ENCODE data around the gene GALNT10. TPM values are rescaled to one million over a fixed set of nuclear protein-coding genes. Genes with fewer than 3 reads are reported as not detected.

The GALNT10 gene
- total RNA-seq, 1 donor from 2014 or later, result 39.8 TPM

GRCh38 chr5:154380263-154380662 is 189.7 kb downstream of the GALNT10 start:
- TF ChIP-seq CTCF (conservative IDR thresholded peaks at IDR 0.05), result no peak
- no peak overlapping the region for H3K4me3 Mint-ChIP-seq
- H3K9me3 Mint-ChIP-seq, result no peaks in the 10 kb centered on the region
- H3K4me1 Mint-ChIP-seq, result no peaks in the 10 kb centered on the region
- DNase-seq (ENCODE audit: low read depth, low spot score), result no peak
- H3K27me3 Mint-ChIP-seq (ENCODE audit: low read depth), result no peaks in the 10 kb centered on the region
- H3K36me3 Mint-ChIP-seq (ENCODE audit: low read depth), result peaks cover 17% of the 10 kb centered on the region
- no peak overlapping the region for H3K27ac Mint-ChIP-seq (ENCODE audit: unreplicated experiment)

GRCh38 chr5:154384480-154385235 is 194.1 kb downstream of the GALNT10 start:
- H3K4me1 Mint-ChIP-seq, result no peaks in the 10 kb centered on the region
- no peaks in the 10 kb centered on the region for H3K27me3 Mint-ChIP-seq (ENCODE audit: low read depth)
- no peak for TF ChIP-seq CTCF (conservative IDR thresholded peaks at IDR 0.05)
- H3K27ac Mint-ChIP-seq (ENCODE audit: unreplicated experiment), result no peak overlapping the region
- H3K4me3 Mint-ChIP-seq, result no peak overlapping the region
- no peaks in the 10 kb centered on the region for H3K9me3 Mint-ChIP-seq
- peaks cover 19% of the 10 kb centered on the region for H3K36me3 Mint-ChIP-seq (ENCODE audit: low read depth)
- no peak for DNase-seq (ENCODE audit: low read depth, low spot score)

- H3K36me3 Mint-ChIP-seq (ENCODE audit: low read depth), result peaks cover 22% of the 10 kb centered on the region
- no peaks in the 10 kb centered on the region for H3K9me3 Mint-ChIP-seq
- no peak overlapping the region for H3K4me3 Mint-ChIP-seq
- no peaks in the 10 kb centered on the region for H3K27me3 Mint-ChIP-seq (ENCODE audit: low read depth)
- TF ChIP-seq CTCF (conservative IDR thresholded peaks at IDR 0.05), result no peak
- no peak overlapping the region for H3K27ac Mint-ChIP-seq (ENCODE audit: unreplicated experiment)
- H3K4me1 Mint-ChIP-seq, result peaks cover 5% of the 10 kb centered on the region
- DNase-seq (ENCODE audit: low read depth, low spot score), result no peak
Observed at GRCh38 chr5:154385236-154385512, 194.6 kb downstream of the GALNT10 start.

GRCh38 chr5:154386952-154387629 is 196.6 kb downstream of the GALNT10 start:
- H3K36me3 Mint-ChIP-seq (ENCODE audit: low read depth), result peaks cover 15% of the 10 kb centered on the region
- no peak overlapping the region for H3K27ac Mint-ChIP-seq (ENCODE audit: unreplicated experiment)
- peaks cover 7% of the 10 kb centered on the region for H3K4me1 Mint-ChIP-seq
- no peak for TF ChIP-seq CTCF (conservative IDR thresholded peaks at IDR 0.05)
- H3K9me3 Mint-ChIP-seq, result no peaks in the 10 kb centered on the region
- DNase-seq (ENCODE audit: low read depth, low spot score), result no peak
- H3K27me3 Mint-ChIP-seq (ENCODE audit: low read depth), result no peaks in the 10 kb centered on the region
- H3K4me3 Mint-ChIP-seq, result no peak overlapping the region

- peaks cover 19% of the 10 kb centered on the region for H3K36me3 Mint-ChIP-seq (ENCODE audit: low read depth)
- no peaks in the 10 kb centered on the region for H3K27me3 Mint-ChIP-seq (ENCODE audit: low read depth)
- no peak overlapping the region for H3K4me3 Mint-ChIP-seq
- H3K9me3 Mint-ChIP-seq, result no peaks in the 10 kb centered on the region
- no peak for DNase-seq (ENCODE audit: low read depth, low spot score)
- no peak overlapping the region for H3K27ac Mint-ChIP-seq (ENCODE audit: unreplicated experiment)
- peaks cover 7% of the 10 kb centered on the region for H3K4me1 Mint-ChIP-seq
- no peak for TF ChIP-seq CTCF (conservative IDR thresholded peaks at IDR 0.05)
Observed at GRCh38 chr5:154388842-154389241, 198.3 kb downstream of the GALNT10 start.

All from neural crest cell (in vitro differentiated cells).